Astrocyte (in vitro differentiated cells and primary cell): ENCODE data around the gene UBTF. TPM values are rescaled to one million over a fixed set of nuclear protein-coding genes. Genes with fewer than 3 reads are reported as not detected.

Experiments used
- DNase-seq: peaks from one replicate; pipeline ENCODE4 v3.0.0-alpha.2; 2010; ENCODE audit warnings: low read depth
- FAIRE-seq: peaks from 2 replicates; lab custom pipeline; 2011; peaks lifted over from hg19 to GRCh38; lab: Jason Lieb, UNC
- H2AFZ ChIP-seq: 2 replicates; pipeline ENCODE4 v1.6.0; 2012; ENCODE audit warnings: low read depth, low read length, inconsistent platforms
- H3K27ac ChIP-seq: 2 replicates; pipeline ENCODE4 v1.5.1; 2011; ENCODE audit warnings: low read depth, low read length, inconsistent platforms
- H3K27me3 ChIP-seq: 2 replicates; pipeline ENCODE4 v1.6.0; 2011; ENCODE audit warnings: low read length, inconsistent platforms; ENCODE audit not compliant: insufficient read depth
- H3K36me3 ChIP-seq: 2 replicates; pipeline ENCODE4 v1.5.1; 2011; ENCODE audit warnings: low read length, inconsistent platforms; ENCODE audit not compliant: insufficient read depth
- H3K4me1 ChIP-seq: 2 replicates; pipeline ENCODE4 v1.5.1; 2011; ENCODE audit warnings: low read length, inconsistent platforms; ENCODE audit not compliant: insufficient read depth
- H3K4me2 ChIP-seq: 2 replicates; pipeline ENCODE4 v1.6.0; 2012; ENCODE audit warnings: low read length, inconsistent platforms
- H3K4me3 ChIP-seq: 2 replicates; pipeline ENCODE4 v1.5.1; 2011; ENCODE audit warnings: low read depth, mild to moderate bottlenecking, low read length, inconsistent platforms; ENCODE audit not compliant: insufficient read depth
- H3K79me2 ChIP-seq: 2 replicates; pipeline ENCODE4 v1.6.0; 2012; ENCODE audit warnings: mild to moderate bottlenecking, low read length, inconsistent platforms; ENCODE audit not compliant: insufficient read depth
- H3K9ac ChIP-seq: 2 replicates; pipeline ENCODE4 v1.6.0; 2012; ENCODE audit warnings: mild to moderate bottlenecking, low read length, inconsistent platforms
- H3K9me3 ChIP-seq: 2 replicates; pipeline ENCODE4 v1.5.1; 2012; ENCODE audit warnings: low read depth, mild to moderate bottlenecking, low read length, inconsistent platforms; ENCODE audit not compliant: insufficient read depth
- H4K20me1 ChIP-seq: 2 replicates; pipeline ENCODE4 v1.6.0; 2012; ENCODE audit warnings: low read length, inconsistent platforms; ENCODE audit not compliant: insufficient read depth
- H3K27ac Mint-ChIP-seq: one replicate; pipeline ENCODE4 v1.8.0; 2021; ENCODE audit warnings: mild to moderate bottlenecking, mixed read lengths; ENCODE audit not compliant: unreplicated experiment
- H3K27me3 Mint-ChIP-seq: one replicate; pipeline ENCODE4 v1.8.0; 2021; ENCODE audit warnings: low read depth, mixed read lengths; ENCODE audit not compliant: unreplicated experiment
- H3K36me3 Mint-ChIP-seq: one replicate; pipeline ENCODE4 v1.8.0; 2021; ENCODE audit warnings: low read depth, mixed read lengths; ENCODE audit not compliant: unreplicated experiment
- H3K4me1 Mint-ChIP-seq: one replicate; pipeline ENCODE4 v1.8.0; 2021; ENCODE audit warnings: low read depth, mixed read lengths; ENCODE audit not compliant: unreplicated experiment
- H3K4me3 Mint-ChIP-seq: one replicate; pipeline ENCODE4 v1.8.0; 2021; ENCODE audit warnings: mild to moderate bottlenecking, moderate library complexity, mixed read lengths; ENCODE audit not compliant: unreplicated experiment
- H3K9me3 Mint-ChIP-seq: one replicate; pipeline ENCODE4 v1.8.0; 2021; ENCODE audit warnings: mild to moderate bottlenecking, mixed read lengths; ENCODE audit not compliant: unreplicated experiment
- EZH2 ChIP-seq: IDR thresholded peaks from 2 replicates; pipeline ENCODE4 v1.6.1; 2012; ENCODE audit warnings: mild to moderate bottlenecking, low read length, inconsistent platforms; ENCODE audit not compliant: insufficient read depth
- total RNA-seq: library from RNA; stranded (reverse); gene quantifications from 2 replicates; pipeline ENCODE4 v1.2.1, GENCODE V29; 2021
- TF ChIP-seq, protein P1 (sequence below): IDR thresholded peaks from 2 replicates; pipeline ENCODE4 v1.5.1; 2011; ENCODE audit warnings: low read depth, mild to moderate bottlenecking, inconsistent platforms, low read length, moderate library complexity; ENCODE audit not compliant: insufficient read depth

Gene UBTF
- total RNA-seq, 1 donor from 2014 or later = 48.0 TPM

DNA sequence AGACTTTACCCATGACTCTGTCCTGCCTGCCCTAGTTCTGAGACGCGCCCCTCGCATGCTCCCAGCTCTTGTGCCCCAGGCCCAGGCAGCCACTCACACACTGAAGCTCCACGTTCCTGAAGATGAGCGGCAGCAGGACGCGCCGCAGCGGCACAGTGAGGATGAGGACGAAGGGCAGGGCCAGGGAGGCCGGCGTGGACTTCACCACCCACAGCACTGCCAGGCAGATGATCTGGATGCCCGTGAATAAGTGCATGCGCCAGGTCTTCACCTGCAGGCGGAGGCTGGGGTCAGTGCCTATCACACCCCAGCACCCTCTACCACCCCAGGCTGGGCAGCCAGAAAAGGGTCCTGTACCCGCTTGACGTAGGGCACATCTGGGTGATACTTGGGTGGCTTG is 31.6 kb upstream of the UBTF start:
- Mint-ChIP-seq H3K4me3 (no peak overlapping the region), H3K27ac (no peak overlapping the region)

DNA sequence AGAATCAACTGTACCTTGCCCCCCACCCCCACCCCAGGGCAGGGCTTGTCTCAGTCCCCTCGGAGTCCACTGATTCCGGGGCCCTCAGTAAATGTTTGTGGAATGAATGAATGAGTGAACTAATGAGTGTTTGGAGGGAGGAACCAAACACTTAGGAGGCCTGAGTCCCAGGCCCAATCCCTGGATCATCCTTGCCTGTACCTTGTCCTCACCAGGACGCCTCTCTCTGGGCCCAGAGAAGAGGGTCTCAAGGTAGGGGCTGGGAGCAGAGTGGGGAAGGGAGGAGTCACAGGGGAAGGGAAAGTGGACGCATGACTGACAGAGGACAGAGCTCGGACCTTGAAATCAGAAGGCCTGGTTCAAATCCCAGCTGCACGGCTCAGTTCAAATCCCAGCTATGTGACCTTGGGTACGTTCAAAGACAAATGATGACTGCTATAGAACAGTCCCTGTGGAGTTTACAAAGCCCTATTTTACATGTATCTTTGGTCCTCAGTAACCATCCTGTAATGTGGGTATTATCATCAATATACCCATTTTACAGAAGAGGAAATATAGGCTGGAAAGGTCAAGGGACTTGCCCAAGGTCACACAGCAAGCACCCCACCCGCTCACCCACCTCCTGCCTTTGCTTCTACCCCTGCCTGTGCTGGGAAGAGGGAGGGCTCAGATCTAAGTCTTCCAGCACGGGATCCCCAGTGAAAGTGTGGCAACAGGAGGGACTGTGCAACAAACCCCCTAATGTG is 30.2 kb upstream of the UBTF start:
- TF ChIP-seq, protein P1, sequence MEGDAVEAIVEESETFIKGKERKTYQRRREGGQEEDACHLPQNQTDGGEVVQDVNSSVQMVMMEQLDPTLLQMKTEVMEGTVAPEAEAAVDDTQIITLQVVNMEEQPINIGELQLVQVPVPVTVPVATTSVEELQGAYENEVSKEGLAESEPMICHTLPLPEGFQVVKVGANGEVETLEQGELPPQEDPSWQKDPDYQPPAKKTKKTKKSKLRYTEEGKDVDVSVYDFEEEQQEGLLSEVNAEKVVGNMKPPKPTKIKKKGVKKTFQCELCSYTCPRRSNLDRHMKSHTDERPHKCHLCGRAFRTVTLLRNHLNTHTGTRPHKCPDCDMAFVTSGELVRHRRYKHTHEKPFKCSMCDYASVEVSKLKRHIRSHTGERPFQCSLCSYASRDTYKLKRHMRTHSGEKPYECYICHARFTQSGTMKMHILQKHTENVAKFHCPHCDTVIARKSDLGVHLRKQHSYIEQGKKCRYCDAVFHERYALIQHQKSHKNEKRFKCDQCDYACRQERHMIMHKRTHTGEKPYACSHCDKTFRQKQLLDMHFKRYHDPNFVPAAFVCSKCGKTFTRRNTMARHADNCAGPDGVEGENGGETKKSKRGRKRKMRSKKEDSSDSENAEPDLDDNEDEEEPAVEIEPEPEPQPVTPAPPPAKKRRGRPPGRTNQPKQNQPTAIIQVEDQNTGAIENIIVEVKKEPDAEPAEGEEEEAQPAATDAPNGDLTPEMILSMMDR = no peak
- no peak for TF ChIP-seq EZH2
- H2AFZ ChIP-seq = no peak overlapping the region
- no peaks in the 10 kb centered on the region for H3K9me3 ChIP-seq
- H3K27me3 Mint-ChIP-seq = peaks cover 23% of the 10 kb centered on the region
- no peak overlapping the region for H3K4me2 ChIP-seq
- H3K9ac ChIP-seq = no peak overlapping the region
- H3K27ac Mint-ChIP-seq = no peak overlapping the region
- no peaks in the 10 kb centered on the region for H3K27me3 ChIP-seq
- FAIRE-seq = no peak
- H3K4me1 Mint-ChIP-seq = no peaks in the 10 kb centered on the region
- no peak overlapping the region for H3K4me3 ChIP-seq
- H3K27ac ChIP-seq = no peak overlapping the region
- no peak overlapping the region for H3K4me3 Mint-ChIP-seq
- H3K36me3 ChIP-seq = no peaks in the 10 kb centered on the region
- no peak for DNase-seq
- no peaks in the 10 kb centered on the region for H4K20me1 ChIP-seq
- no peaks in the 10 kb centered on the region for H3K9me3 Mint-ChIP-seq
- H3K36me3 Mint-ChIP-seq = no peaks in the 10 kb centered on the region
- H3K79me2 ChIP-seq = no peaks in the 10 kb centered on the region
- H3K4me1 ChIP-seq = no peaks in the 10 kb centered on the region

More for the DNA sequence above, 31.6 kb upstream of the UBTF start:
- Mint-ChIP-seq H3K27me3 (peaks cover 30% of the 10 kb centered on the region), H3K4me1 (no peaks in the 10 kb centered on the region), H3K9me3 (peaks cover 4% of the 10 kb centered on the region), H3K36me3 (no peaks in the 10 kb centered on the region)
- peaks cover 3% of the 10 kb centered on the region for H3K27me3 ChIP-seq
- TF ChIP-seq, protein P1 = no peak
- no peak for TF ChIP-seq EZH2
- H3K79me2 ChIP-seq = no peaks in the 10 kb centered on the region
- H3K9me3 ChIP-seq = no peaks in the 10 kb centered on the region
- H3K4me3 ChIP-seq = no peak overlapping the region
- no peaks in the 10 kb centered on the region for H3K4me1 ChIP-seq
- H3K4me2 ChIP-seq = no peak overlapping the region
- H3K27ac ChIP-seq = no peak overlapping the region
- DNase-seq (no peak), FAIRE-seq (no peak)
- no peak overlapping the region for H3K9ac ChIP-seq
- H4K20me1 ChIP-seq = no peaks in the 10 kb centered on the region
- H2AFZ ChIP-seq = no peak overlapping the region
- no peaks in the 10 kb centered on the region for H3K36me3 ChIP-seq
